ENCODE measurements around the gene C20orf144.

GRCh38 chr20:33696448-33696847, 34.3 kb downstream of the C20orf144 start:
- TF ChIP-seq, protein P1, sequence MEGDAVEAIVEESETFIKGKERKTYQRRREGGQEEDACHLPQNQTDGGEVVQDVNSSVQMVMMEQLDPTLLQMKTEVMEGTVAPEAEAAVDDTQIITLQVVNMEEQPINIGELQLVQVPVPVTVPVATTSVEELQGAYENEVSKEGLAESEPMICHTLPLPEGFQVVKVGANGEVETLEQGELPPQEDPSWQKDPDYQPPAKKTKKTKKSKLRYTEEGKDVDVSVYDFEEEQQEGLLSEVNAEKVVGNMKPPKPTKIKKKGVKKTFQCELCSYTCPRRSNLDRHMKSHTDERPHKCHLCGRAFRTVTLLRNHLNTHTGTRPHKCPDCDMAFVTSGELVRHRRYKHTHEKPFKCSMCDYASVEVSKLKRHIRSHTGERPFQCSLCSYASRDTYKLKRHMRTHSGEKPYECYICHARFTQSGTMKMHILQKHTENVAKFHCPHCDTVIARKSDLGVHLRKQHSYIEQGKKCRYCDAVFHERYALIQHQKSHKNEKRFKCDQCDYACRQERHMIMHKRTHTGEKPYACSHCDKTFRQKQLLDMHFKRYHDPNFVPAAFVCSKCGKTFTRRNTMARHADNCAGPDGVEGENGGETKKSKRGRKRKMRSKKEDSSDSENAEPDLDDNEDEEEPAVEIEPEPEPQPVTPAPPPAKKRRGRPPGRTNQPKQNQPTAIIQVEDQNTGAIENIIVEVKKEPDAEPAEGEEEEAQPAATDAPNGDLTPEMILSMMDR (IDR thresholded peaks at IDR 0.05): no peak
- no peak for TF ChIP-seq POLR2A (IDR thresholded peaks at IDR 0.05)

All from uterus (tissue), 2 donors.